Superior temporal gyrus (tissue), 1 donor: ENCODE data around the gene ALAD.

Source experiments
- DNase-seq: peaks from one replicate; pipeline ENCODE4 v3.0.0-alpha.2; 2016; ENCODE audit errors: extremely low spot score

The ALAD gene

GRCh38 chr9:113349066-113349444 lies 52.0 kb downstream of the ALAD start:
- DNase-seq = no peak

- DNase-seq = no peak
Measured at GRCh38 chr9:113348437-113348836, 52.6 kb downstream of the ALAD start.

GRCh38 chr9:113345671-113346070 lies 55.4 kb downstream of the ALAD start:
- no peak for DNase-seq

DNA sequence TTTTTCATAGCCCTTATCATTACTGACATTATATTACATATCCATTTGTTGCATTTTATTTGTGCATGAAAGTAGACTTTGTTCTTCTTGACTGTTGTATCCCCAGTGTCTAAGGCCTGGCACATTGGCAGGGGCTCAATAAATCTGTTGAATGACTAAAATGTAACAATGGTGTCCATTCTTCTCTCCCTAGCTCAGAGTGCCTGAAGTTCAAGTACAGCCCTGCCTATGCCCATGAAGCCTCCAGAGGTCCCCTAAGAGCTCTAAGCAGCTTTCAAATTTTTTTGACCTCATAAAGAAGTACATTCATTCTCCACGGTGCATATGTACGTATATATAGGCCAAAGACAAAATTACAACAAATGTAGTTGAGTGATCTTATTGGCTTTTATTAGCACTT lies 55.9 kb downstream of the ALAD start:
- peak; percentile 70 for DNase-seq

GRCh38 chr9:113343732-113344231 lies 57.3 kb downstream of the ALAD start:
- peak; percentile 87 for DNase-seq

DNA sequence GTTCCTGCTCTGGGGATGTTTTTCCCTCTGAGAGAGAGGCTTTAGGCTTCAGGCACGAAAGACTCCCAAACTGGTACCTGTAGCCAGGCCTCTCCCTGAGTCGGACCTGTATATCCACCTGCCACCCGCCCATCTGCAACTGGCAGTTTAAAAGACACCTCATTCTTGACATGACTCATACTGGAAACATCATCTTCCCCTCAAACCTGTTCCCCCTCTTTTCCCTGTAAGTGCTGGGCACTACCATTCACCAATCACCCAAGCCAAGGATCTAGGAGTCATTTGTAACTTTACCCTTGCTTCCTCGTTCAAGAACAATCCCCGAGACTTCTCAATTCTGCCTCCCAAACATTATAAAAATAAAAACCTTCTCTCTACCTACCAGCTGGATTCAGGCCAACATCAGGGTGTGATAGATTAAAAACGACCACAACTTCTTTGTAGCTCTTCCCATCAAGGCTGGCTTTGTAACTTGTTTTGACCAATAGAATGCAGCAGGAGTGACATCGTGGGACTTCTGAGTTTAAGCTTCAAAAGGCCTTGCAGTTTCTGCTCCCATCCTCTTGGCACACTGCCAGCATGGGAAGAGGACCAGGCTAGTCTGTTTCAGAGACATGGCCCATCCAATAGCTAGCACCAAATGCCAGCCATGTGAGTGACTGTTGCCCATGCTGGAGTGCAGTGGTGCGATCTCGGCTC lies 59.2 kb downstream of the ALAD start:
- no peak for DNase-seq

DNA sequence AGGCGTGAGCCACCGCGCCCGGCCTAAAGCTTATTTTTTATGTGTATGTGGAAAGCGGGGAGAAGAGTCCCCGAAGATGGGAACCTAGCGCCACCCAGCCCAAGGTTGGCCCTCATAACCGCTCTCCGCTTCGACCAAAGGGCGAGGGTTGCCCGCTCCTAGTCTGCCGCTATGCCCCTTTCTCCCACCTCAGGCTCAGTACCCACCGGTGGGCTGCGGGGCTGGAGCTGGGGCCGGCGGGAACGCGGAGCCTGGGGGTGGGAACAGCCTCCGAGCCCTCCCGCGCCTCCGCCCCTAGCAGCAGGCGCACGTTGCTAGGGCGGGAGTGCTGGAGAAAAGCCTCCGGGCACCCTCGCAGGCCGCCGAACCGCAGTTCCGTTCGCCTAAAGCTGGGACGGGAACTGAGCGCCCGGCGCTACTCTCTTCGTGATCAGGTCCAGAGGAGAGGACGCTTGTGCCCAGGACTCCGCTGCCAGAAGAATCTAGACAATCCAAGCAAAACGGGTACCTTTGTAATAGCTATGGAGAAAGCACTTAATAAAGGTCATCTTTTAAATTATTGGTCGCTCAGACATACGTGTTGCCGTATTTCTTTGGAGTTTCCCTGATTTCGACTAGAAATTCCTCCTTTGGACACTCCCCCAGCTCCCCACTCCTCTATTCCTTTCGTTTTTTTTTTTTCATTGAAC lies 60.9 kb downstream of the ALAD start, which contains the start of gene WDR31:
TSS of gene WDR31 (minus strand) at position 265 of the 689 bp plus-strand sequence. CDS start 8,253 bp downstream, outside the sequence.
- DNase-seq = peak; percentile 88

DNA sequence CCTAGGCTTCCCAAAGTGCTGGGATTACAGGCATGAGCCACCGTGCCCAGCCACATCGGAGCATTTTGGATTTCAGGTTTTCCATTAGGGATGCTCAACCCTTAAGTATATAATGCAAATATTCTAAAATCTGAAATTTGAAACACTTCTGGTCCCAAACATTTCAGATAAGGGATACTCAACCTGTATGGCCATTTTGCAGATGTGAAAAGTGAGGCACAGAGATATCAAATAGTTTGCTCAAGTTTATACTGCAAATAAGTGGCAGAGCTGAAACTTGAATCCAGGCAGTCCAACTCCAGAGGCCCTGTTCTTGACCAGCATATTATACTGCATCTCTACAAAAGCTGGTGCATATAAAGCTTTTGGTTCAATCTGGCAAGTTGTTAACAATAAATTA lies 63.4 kb downstream of the ALAD start:
- no peak for DNase-seq
